Activated naive CD4-positive, alpha-beta T cell treated with anti-CD3 and anti-CD28 coated beads for 36 hours (primary cell): ENCODE results near the gene ZNF784. TPM values are rescaled to one million over a fixed set of nuclear protein-coding genes. Genes with fewer than 3 reads are reported as not detected.
A peak's percentile ranks its signal among the peaks of the same experiment; 100 is the strongest.

ENCODE experiments used
- CTCF ChIA-PET: fragments of 350-600 bp; sonication (Branson Sonifier 250); formaldehyde crosslinking; loops from one replicate; lab custom pipeline; 2021; ENCODE audit warnings: antibody characterized with exemption; lab: Charles Lee
- DNase-seq: peaks from one replicate; pipeline ENCODE4 v3.0.0-alpha.2; 2020
- H3K27ac Mint-ChIP-seq: one replicate; pipeline ENCODE4 v1.8.0; 2021; ENCODE audit warnings: mild to moderate bottlenecking, mixed read lengths
- H3K27me3 Mint-ChIP-seq: one replicate; pipeline ENCODE4 v1.8.0; 2021; ENCODE audit warnings: low read depth, mixed read lengths
- H3K36me3 Mint-ChIP-seq: one replicate; pipeline ENCODE4 v1.8.0; 2021; ENCODE audit warnings: low read depth, mixed read lengths
- H3K4me1 Mint-ChIP-seq: one replicate; pipeline ENCODE4 v1.8.0; 2021; ENCODE audit warnings: low read depth, mixed read lengths
- H3K4me3 Mint-ChIP-seq: one replicate; pipeline ENCODE4 v1.8.0; 2021; ENCODE audit warnings: mild to moderate bottlenecking, moderate library complexity, mixed read lengths
- H3K9me3 Mint-ChIP-seq: one replicate; pipeline ENCODE4 v1.8.0; 2021; ENCODE audit warnings: mixed read lengths
- intact Hi-C: fragments of 100-400 bp; cut with micrococcal nuclease; formaldehyde crosslinking; loops from one replicate; pipeline ENCODE4 v1.15.1; 2023
- total RNA-seq, 2 experiments: library from RNA; stranded (reverse); gene quantifications; one replicate each; pipeline ENCODE4 v1.2.3, GENCODE V29; 2021

Gene ZNF784
- total RNA-seq, 2 experiments from 2014 or later, result 3.7 to 4.0 TPM

DNA sequence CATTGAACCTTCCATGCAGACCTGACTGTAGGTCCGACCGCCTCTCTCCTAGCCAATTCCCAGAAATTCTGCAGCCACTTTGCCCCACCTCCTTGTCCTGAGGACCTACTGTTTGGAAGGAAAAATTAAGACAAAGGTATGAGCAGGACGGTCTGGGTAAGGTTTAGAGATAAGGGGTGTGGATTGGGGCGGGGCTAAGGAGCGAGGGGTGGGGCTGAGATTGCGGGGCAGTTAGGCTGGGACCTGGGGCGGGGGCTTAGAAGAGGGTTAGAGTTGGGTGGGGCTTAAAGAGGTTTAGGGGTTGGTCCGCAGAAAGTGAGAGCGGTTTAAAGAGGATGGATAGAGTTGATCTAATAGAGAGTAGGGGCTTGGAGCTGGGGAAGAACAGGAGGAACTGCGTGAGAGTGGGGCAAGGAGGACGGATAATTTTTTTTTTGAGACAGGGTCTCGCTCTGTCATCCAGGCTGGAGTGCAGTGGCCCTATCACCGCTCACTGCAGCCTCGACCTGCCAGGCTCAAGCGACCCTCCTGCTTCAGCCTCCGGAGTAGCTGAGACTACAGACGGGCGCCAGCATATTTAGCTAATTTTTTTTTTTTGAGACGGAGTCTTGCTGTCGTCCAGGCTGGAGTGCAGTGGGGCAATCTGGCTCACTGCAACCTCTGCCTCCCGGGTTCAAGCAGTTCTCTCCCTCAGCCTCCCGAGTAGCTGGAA is 20.6 kb downstream of the ZNF784 start:
- no peak for DNase-seq
- peaks cover 49% of the 10 kb centered on the region for H3K4me1 Mint-ChIP-seq
- intact Hi-C loops, result loop anchor here (2.0 to 10.0 kb wide), 2 partner anchors 459 to 487 kb away; partner anchors contain the start of genes PPP1R12C and TNNT1
- peak overlapping the region; percentile 86 for H3K4me3 Mint-ChIP-seq
- peak overlapping the region; percentile 96 for H3K27ac Mint-ChIP-seq
- peaks cover 17% of the 10 kb centered on the region for H3K36me3 Mint-ChIP-seq
- H3K9me3 Mint-ChIP-seq, result peaks cover 2% of the 10 kb centered on the region
- CTCF ChIA-PET, result interaction anchor here (0.7 kb wide), 2 partner anchors 20 to 35 kb away, joined by 3 to 5 read pairs; no protein-coding TSS in a partner anchor
- H3K27me3 Mint-ChIP-seq, result no peaks in the 10 kb centered on the region

DNA sequence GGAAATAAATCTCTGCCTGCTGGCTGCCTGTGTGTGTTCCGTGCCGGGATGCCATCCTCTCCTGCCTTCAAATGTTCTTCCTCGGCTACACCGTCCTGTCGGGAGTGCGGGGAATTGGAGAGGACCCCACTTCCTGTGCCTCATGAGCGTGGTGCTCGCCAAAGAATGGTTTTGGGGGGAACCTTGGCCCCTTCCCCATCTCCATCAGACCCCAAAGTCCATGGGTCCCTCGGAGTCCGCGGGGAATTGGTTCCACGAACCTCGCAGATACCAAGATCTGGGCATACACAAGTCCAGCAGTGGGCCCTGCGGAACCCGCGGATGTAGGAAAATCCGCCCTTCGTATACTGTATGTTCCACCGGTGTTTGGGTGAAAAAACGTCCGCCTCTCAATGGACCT is 21.3 kb downstream of the ZNF784 start:
- Mint-ChIP-seq H3K9me3 (peaks cover 2% of the 10 kb centered on the region), H3K4me1 (peaks cover 49% of the 10 kb centered on the region), H3K36me3 (peaks cover 19% of the 10 kb centered on the region), H3K4me3 (peak overlapping the region; percentile 86), H3K27ac (peak overlapping the region; percentile 68), H3K27me3 (no peaks in the 10 kb centered on the region)
- DNase-seq, result no peak
- intact Hi-C loops, result loop anchor here (10.0 kb wide), 1 partner anchor 458 kb away; the partner anchor contains the start of gene TNNT1
- CTCF ChIA-PET, result no interaction called here

DNA sequence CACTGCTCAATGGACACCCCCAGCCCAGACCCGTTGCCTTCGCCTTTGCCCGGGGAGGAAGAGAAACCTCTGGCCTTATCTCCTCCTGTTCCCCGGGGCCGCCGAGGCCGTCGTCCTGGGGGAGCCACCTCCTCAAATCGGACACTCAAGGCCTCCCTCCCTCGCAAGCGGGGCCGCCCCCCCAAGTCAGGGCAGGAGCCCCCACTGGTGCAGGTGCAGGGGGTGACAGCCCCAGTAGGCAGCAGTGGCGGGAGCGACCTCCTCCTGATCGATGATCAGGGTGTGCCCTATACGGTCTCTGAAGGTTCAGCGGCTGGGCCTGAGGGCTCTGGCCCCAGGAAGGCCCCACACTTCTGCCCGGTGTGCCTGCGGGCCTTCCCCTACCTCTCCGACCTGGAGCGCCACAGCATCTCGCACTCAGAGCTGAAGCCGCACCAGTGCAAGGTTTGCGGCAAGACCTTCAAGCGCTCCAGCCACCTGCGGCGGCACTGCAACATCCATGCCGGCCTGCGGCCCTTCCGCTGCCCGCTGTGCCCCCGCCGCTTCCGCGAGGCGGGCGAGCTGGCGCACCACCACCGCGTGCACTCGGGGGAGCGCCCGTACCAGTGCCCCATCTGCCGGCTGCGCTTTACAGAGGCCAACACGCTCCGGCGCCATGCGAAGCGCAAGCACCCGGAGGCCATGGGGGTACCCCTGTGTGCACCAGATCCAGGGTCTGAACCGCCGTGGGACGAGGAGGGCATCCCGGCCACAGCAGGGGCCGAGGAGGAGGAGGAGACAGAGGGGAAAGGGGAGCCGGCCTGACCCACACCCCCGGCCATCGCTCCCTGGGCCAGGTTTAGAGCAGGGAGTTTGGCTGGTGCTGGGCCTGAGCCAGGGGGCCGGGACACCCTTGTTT is 22.0 kb downstream of the ZNF784 start:
- Mint-ChIP-seq H3K27me3 (no peaks in the 10 kb centered on the region), H3K36me3 (peaks cover 16% of the 10 kb centered on the region), H3K27ac (peak overlapping the region; percentile 79), H3K4me1 (peaks cover 43% of the 10 kb centered on the region), H3K9me3 (peaks cover 2% of the 10 kb centered on the region), H3K4me3 (peak overlapping the region; percentile 82)
- no peak for DNase-seq
- intact Hi-C loops, result loop anchor here (10.0 kb wide), 1 partner anchor 458 kb away; the partner anchor contains the start of gene TNNT1
- CTCF ChIA-PET, result interaction anchor here (3.7 kb wide), 1 partner anchor 31 kb away, joined by 11 read pairs; no protein-coding TSS in a partner anchor

DNA sequence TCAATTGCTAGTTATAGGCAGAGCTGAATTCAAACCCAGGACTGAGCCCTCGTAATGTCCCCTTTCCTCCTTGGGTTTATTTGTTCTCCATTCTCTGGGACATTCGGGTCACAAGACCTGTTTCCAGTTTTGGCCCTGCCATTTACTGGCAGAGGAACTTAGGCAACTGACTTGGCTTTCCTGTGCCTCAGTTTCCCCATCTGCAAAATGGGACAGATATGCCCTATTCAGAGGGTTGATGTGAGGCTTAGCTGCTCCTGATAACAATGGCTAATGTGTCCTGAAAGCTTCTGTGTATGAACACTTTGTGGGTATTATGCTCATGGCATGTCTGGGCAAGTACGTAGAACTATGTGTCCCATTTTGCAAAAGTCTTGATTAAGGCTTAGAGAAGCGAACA is 23.3 kb downstream of the ZNF784 start:
- no peaks in the 10 kb centered on the region for H3K27me3 Mint-ChIP-seq
- no peak for DNase-seq
- H3K36me3 Mint-ChIP-seq, result peaks cover 21% of the 10 kb centered on the region
- H3K9me3 Mint-ChIP-seq, result peaks cover 2% of the 10 kb centered on the region
- intact Hi-C loops, result loop anchor here (10.0 kb wide), 1 partner anchor 456 kb away; the partner anchor contains the start of gene TNNT1
- peaks cover 34% of the 10 kb centered on the region for H3K4me1 Mint-ChIP-seq
- H3K4me3 Mint-ChIP-seq, result peak overlapping the region; percentile 82
- peak overlapping the region; percentile 79 for H3K27ac Mint-ChIP-seq
- CTCF ChIA-PET, result interaction anchor here (0.5 to 3.7 kb wide), 2 partner anchors 32 to 792 kb away, joined by 4 to 11 read pairs; partner anchors contain the start of gene ZNF582

DNA sequence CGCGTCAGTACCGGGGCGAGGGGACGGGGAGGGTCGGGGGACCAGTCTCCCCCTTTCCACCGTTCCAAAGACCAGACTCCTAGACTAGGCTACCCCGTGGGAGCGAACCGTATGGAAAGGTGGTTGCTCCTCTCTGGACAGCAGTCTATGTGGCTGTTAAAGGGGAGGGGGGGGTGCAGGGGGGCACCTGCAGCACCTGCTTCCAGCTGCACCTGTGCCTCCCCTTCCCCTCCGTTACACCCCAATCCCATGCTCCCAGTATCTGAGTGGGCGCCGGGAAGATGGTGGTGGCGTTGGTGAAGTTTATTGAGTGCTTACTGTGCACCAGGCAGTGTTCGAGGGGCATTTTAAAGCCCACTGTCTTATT is 23.7 kb downstream of the ZNF784 start:
- Mint-ChIP-seq H3K4me1 (peaks cover 33% of the 10 kb centered on the region), H3K36me3 (peaks cover 23% of the 10 kb centered on the region), H3K27ac (peak overlapping the region; percentile 79), H3K4me3 (peak overlapping the region; percentile 82), H3K27me3 (no peaks in the 10 kb centered on the region), H3K9me3 (peaks cover 2% of the 10 kb centered on the region)
- DNase-seq, result no peak
- intact Hi-C loops, result loop anchor here (10.0 kb wide), 1 partner anchor 456 kb away; the partner anchor contains the start of gene TNNT1
- CTCF ChIA-PET, result interaction anchor here (0.5 to 3.7 kb wide), 2 partner anchors 32 to 793 kb away, joined by 4 to 11 read pairs; partner anchors contain the start of gene ZNF582

DNA sequence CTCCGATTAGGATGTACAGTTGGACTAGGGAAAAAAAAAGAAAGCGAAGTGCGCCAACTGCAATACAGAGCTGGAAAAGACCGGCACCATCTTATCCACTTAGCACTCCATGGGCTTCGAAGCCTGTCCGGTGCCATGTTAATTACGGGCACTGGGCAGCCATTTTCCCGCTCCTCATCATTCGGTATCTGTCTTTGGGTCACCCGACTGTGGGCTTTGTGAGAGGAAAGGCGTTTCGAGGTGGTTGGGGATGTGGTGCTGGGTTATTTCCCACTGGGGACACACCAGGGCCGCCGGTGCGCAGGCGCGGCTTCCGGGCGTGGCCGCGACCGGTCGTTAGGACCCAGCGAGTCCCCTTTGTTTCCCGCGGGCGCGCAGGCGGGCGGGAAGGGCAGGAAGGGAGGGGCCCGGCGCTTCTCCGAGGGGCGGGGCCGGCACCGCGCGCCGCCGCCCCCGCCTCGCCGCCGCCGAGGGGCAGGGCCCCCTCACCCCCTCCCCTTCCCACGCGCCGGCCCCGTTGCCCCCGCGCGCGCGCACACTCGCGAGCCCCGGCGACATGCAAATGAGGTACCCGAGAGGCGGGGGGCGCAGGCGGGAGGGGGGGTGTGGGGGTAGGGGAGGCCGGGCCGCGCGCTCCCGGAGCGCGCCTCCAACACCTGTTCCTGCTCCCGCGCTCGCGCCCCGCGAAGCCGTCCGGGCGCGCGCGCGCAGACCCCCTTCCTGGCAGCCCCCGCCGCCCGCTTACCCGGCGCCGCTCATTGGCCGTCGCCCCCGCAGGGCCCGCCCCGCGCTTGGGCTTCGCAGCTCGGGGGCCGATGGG is 24.3 kb downstream of the ZNF784 start, which contains the start of gene ZNF524:
Gene ZNF524, plus strand, starts transcription at position 447 of the 820 bp plus-strand sequence. CDS start 1,825 bp downstream, outside the sequence.
- Mint-ChIP-seq H3K4me1 (peaks cover 33% of the 10 kb centered on the region), H3K27ac (peak within 1 kb of the TSS; percentile 99), H3K36me3 (peaks cover 29% of the 10 kb centered on the region), H3K4me3 (peak within 1 kb of the TSS; percentile 88), H3K27me3 (no peaks in the 10 kb centered on the region), H3K9me3 (peaks cover 2% of the 10 kb centered on the region)
- intact Hi-C loops, result loop anchor here (1.0 to 10.0 kb wide), 11 partner anchors 13 to 1136 kb away; partner anchors contain the start of genes KMT5C, PPP6R1, RPL28 and TNNT1
- peak; percentile 86 for DNase-seq
- CTCF ChIA-PET, result interaction anchor here (0.5 to 3.7 kb wide), 5 partner anchors 24 to 793 kb away, joined by 3 to 11 read pairs (median 4); partner anchors contain the start of genes ZNF582 and ZNF784

DNA sequence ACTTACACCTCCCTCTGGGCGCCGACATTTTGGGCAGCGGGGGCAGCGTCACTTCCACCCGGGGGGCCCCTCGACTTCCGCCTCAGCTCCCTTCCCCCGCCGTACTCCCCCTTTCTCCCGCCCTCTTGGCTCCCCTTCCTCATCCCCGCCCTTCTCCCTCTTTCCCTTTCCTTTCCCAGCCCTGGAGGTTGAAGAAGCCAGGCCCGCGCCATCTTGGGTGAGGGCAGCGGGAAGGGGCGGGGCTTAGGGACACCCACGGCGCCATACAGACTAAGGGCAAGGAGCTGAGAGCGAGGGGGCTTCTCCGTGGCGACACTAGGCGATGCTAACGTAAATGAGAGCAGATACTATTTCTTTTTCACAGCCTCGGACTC is 24.9 kb downstream of the ZNF784 start, which contains the start of gene FIZ1:
Gene FIZ1, minus strand, starts transcription at position 50 of the 374 bp plus-strand sequence. CDS start 1,652 bp downstream, outside the sequence.
- peak; percentile 98 for DNase-seq
- intact Hi-C loops, result loop anchor here (1.0 to 2.0 kb wide), 10 partner anchors 12 to 1135 kb away; partner anchors contain the start of genes KMT5C, PPP6R1, RPL28 and ZNF444
- CTCF ChIA-PET, result interaction anchor here (0.6 to 3.7 kb wide), 6 partner anchors 12 to 97 kb away, joined by 3 to 11 read pairs (median 4); partner anchors contain the start of gene ZNF784

DNA sequence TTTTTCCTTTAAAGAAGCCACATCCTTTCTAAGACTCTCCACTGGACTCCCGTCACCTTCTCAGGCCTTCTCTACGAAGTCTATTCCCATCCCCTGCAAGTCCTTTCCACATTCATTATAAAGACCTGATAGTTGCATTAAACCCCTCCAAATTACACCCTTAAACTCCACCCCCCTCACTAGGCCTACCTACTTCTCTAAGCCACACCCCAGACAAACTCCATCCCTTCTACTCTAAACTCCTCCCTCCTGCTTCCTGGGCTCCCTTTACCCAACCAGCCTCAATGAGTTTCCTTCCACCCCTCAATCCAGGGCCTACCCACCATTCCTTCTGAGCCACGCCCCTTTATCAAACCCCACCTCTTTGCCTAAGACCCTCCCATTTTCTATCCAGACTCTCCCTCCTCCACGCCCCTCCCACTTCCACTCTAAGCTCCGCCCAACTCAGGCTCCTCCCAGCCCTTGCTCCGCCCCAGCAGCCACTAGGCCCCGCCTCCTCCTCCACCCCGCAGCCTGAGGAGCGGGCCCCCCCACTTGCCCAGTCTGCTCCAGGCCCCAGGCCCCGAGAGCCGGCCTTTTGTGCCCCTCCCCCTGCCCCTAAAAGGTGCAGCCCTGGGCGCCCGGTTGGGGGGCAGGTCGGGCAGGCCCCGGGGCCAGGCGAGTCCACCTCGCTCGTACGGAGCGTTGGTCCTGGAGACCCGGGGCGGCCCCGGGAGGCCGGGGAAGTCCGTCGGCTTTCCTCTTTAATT is 25.5 kb downstream of the ZNF784 start:
- Mint-ChIP-seq H3K4me1 (peaks cover 27% of the 10 kb centered on the region), H3K9me3 (peaks cover 2% of the 10 kb centered on the region), H3K36me3 (peaks cover 34% of the 10 kb centered on the region), H3K4me3 (peak overlapping the region; percentile 88), H3K27ac (peak overlapping the region; percentile 99), H3K27me3 (no peaks in the 10 kb centered on the region)
- peak; percentile 97 for DNase-seq
- CTCF ChIA-PET, result interaction anchor here (0.6 to 3.7 kb wide), 6 partner anchors 11 to 96 kb away, joined by 3 to 11 read pairs (median 4); partner anchors contain the start of gene ZNF784
- intact Hi-C loops, result loop anchor here (1.0 to 2.0 kb wide), 10 partner anchors 12 to 1135 kb away; partner anchors contain the start of genes KMT5C, PPP6R1, RPL28 and ZNF444

More for the DNA sequence above, 24.9 kb downstream of the ZNF784 start, which contains the start of gene FIZ1:
- Mint-ChIP-seq H3K9me3 (peaks cover 2% of the 10 kb centered on the region), H3K27me3 (no peaks in the 10 kb centered on the region), H3K27ac (peak within 1 kb of the TSS; percentile 99), H3K4me1 (peaks cover 29% of the 10 kb centered on the region), H3K4me3 (peak within 1 kb of the TSS; percentile 88), H3K36me3 (peaks cover 34% of the 10 kb centered on the region)

DNA sequence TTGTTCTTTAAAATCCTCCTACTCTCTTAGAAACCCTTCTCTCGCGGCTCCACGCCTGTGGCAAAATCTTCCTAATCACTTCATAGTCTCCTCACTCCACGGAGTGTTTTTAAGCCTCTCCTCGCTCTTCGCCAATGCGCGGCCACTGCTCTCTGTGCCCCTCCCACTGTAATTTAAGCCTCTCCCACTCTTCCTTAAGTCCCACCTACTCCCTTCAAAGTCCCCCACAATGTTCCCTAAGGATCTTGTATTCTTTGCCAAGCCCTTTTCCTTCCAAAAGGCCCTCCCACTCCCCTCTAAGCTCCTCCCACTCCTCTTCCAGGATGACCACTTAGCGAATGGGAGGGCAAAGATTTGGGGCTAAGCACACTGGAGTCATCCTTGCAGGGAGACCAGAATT is 26.3 kb downstream of the ZNF784 start:
- intact Hi-C loops, result loop anchor here (2.0 kb wide), 1 partner anchor 17 kb away; the partner anchor contains the start of gene ZNF579
- H3K27me3 Mint-ChIP-seq, result no peaks in the 10 kb centered on the region
- no peak overlapping the region for H3K4me3 Mint-ChIP-seq
- H3K27ac Mint-ChIP-seq, result no peak overlapping the region
- peaks cover 2% of the 10 kb centered on the region for H3K9me3 Mint-ChIP-seq
- CTCF ChIA-PET, result no interaction called here
- H3K36me3 Mint-ChIP-seq, result peaks cover 34% of the 10 kb centered on the region
- H3K4me1 Mint-ChIP-seq, result peaks cover 21% of the 10 kb centered on the region
- DNase-seq, result no peak

DNA sequence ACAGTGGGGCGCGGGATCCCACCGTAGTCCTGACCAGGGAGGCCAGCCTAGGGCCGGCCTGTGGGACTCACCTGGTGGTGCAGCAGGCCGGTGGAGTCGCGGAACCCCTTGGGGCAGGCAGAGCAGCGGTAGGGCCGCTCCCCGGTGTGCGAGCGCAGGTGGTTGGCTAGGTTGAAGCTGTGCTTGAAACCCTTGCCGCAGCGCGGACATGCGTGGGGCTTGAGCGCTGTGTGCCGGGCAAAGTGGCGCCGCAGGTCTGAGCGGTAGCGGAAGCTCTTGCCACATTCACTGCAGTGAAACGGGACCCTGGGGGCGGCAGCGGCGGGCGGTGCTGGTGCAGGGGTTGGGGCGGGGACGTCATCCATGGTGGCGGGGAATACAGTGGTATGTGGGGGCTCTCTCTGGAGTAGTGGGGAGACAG is 26.9 kb downstream of the ZNF784 start:
- no peak overlapping the region for H3K4me3 Mint-ChIP-seq
- CTCF ChIA-PET, result no interaction called here
- intact Hi-C loops, result no loop called here

More for the DNA sequence above, 26.9 kb downstream of the ZNF784 start:
- H3K36me3 Mint-ChIP-seq, result peaks cover 34% of the 10 kb centered on the region
- peaks cover 21% of the 10 kb centered on the region for H3K4me1 Mint-ChIP-seq
- peaks cover 2% of the 10 kb centered on the region for H3K9me3 Mint-ChIP-seq
- H3K27me3 Mint-ChIP-seq, result no peaks in the 10 kb centered on the region
- DNase-seq, result no peak
- no peak overlapping the region for H3K27ac Mint-ChIP-seq
